DMS114 treated with DMSO at 0.1 percent for 48 hours (cell line): ENCODE results near the gene IGF2BP2.

Experiments used
- DNase-seq: peaks from one replicate; lab custom pipeline; 2025; ENCODE audit not compliant: unreplicated experiment; lab: John Stamatoyannopoulos, UW

Gene IGF2BP2

GRCh38 chr3:185767002-185767688, 57.7 kb downstream of the IGF2BP2 start:
- DNase-seq, result no peak

- DNase-seq, result no peak
Measured at GRCh38 chr3:185766329-185767001, 58.4 kb downstream of the IGF2BP2 start.

- no peak for DNase-seq
Measured at GRCh38 chr3:185764980-185765370, 59.9 kb downstream of the IGF2BP2 start.

- DNase-seq, result no peak
Measured at GRCh38 chr3:185764163-185764979, 60.5 kb downstream of the IGF2BP2 start.

GRCh38 chr3:185763347-185764005, 61.4 kb downstream of the IGF2BP2 start:
- DNase-seq, result no peak

- DNase-seq, result no peak
Measured at GRCh38 chr3:185760550-185760949, 64.3 kb downstream of the IGF2BP2 start.

- DNase-seq, result no peak
Measured at GRCh38 chr3:185760088-185760487, 64.8 kb downstream of the IGF2BP2 start.

GRCh38 chr3:185759512-185759911, 65.3 kb downstream of the IGF2BP2 start:
- no peak for DNase-seq

GRCh38 chr3:185758912-185759311, 65.9 kb downstream of the IGF2BP2 start:
- no peak for DNase-seq

GRCh38 chr3:185757176-185757575, 67.7 kb downstream of the IGF2BP2 start:
- DNase-seq, result no peak

- no peak for DNase-seq
Measured at GRCh38 chr3:185756477-185756876, 68.4 kb downstream of the IGF2BP2 start.

- DNase-seq, result no peak
Measured at GRCh38 chr3:185754920-185755319, 69.9 kb downstream of the IGF2BP2 start.

- DNase-seq, result no peak
Measured at GRCh38 chr3:185753354-185753753, 71.5 kb downstream of the IGF2BP2 start.

GRCh38 chr3:185750702-185751101, 74.1 kb downstream of the IGF2BP2 start:
- DNase-seq, result no peak

GRCh38 chr3:185750015-185750414, 74.8 kb downstream of the IGF2BP2 start:
- no peak for DNase-seq

GRCh38 chr3:185746470-185746869, 78.4 kb downstream of the IGF2BP2 start:
- no peak for DNase-seq

GRCh38 chr3:185744997-185745843, 79.6 kb downstream of the IGF2BP2 start:
- DNase-seq, result no peak

GRCh38 chr3:185741586-185741985, 83.3 kb downstream of the IGF2BP2 start:
- no peak for DNase-seq

GRCh38 chr3:185740133-185740532, 84.7 kb downstream of the IGF2BP2 start:
- DNase-seq, result no peak

GRCh38 chr3:185739264-185739701, 85.6 kb downstream of the IGF2BP2 start:
- no peak for DNase-seq
